SKM-1 treated with dmso at 0.1 percent for 144 hours (cell line): Measurements from ENCODE around the gene TLCD3B.

ENCODE experiments used
- DNase-seq: peaks from one replicate; lab custom pipeline; 2025; ENCODE audit not compliant: unreplicated experiment; lab: John Stamatoyannopoulos, UW

The TLCD3B gene

GRCh38 chr16:30030841-30031413 is at the start of gene TLCD3B:
TSS of gene TLCD3B (minus strand) at chr16:30031271. CDS start at chr16:30030527, 744 bp downstream.
- no peak for DNase-seq

GRCh38 chr16:30079480-30079879 is 48.4 kb upstream of the TLCD3B start:
- DNase-seq, result no peak

DNA sequence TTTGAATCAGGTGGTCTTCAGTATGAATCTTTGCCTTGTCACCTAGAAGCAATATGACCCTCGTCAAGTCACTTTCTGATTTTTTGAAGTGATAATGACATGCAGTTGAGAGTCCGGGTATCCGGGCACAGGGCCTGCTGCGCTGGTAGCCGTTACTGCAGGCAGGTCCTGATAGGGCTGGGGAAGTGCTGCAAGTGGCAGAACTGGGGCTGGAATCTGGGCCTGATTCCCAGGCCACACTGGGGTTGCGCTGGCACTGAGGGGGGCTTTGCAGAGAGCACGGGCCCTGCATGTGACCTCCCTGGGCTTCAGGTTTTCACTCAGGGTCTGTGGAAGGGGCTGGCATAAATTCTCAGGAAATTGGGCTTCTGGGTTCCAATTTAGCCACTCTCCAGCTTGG is 47.7 kb upstream of the TLCD3B start:
- no peak for DNase-seq

DNA sequence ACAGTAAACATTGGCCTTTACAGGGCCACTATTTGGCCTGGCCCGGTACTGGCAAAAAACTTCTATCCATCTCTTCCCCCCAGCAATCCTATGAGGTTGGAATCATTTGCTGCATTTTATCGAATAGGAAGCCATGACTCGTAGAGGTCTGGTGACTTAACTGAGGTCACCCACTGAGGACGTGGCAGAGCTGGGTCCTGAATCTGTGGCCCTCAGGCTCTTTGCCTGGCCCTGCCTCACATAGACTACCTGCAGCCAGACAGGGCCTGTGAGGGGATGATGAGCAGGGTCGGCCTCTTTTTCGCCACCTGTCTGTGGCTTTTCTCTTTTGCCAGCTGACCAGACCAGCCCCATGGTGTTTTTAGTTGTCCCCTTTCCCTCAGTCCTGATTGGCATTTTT is 46.6 kb upstream of the TLCD3B start:
- DNase-seq, result no peak

DNA sequence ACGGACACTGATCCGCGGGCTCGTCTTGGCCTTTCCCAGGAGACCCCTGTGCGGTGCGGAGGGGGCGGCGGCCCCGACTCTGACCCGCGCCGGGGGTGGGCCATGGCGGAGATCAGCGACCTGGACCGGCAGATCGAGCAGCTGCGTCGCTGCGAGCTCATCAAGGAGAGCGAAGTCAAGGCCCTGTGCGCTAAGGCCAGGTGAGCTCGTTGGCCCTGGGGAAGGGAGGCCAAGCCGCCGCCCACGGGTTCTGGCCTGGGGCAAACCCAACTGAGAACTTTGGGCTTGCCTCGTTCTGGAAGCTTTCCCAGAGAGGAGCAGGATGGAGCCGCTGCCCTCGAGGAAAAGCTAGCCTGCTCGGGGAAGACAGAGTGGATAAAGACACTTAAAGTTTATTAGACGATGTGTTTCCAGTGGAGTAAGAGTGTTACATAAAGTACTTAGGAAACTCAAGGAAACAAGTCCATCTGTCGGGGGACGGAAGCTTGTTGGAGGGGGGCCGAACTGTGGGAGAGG is 45.3 kb upstream of the TLCD3B start:
- DNase-seq, result no peak

DNA sequence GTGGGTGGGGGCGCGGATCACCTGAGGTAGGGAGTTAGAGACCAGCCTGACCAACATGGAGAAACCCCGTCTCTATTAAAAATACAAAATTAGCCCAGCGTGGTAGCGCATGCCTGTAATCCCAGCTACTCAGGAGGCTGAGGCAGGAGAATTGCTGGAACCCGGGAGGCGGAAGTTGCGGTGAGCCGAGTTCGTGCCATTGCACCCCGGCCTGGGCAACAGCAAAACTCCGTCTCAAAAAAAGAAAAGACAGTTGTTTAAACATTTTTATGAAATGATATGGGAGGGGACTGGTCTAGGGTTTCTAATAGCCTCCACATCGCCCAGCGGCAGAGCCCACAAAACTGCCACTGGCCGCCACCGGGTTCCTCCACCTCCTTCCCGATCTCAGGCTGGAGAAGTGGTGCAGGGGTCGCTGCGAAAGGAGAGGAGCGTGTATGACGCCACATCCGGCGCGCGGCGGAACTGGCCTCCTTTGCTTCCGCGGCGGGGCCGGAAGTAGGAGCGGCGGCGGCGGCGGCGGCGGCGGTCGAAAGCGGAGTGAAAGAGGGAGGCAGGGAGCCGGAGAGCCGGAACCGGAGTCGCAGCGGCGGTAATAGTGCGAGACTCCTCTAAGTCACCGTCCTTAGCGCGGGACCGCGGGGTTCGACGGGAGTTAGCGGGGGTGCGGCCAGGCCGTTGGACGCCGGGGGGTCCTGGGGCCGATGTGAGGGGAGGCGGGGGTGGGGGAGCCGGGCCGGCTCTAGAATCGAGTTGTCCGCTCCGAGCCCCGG is 44.6 kb upstream of the TLCD3B start, which contains the start of gene PPP4C:
Gene PPP4C (plus strand): TSS at position 492 of the 773 bp plus-strand sequence. CDS start 384 bp downstream, outside the sequence.
- DNase-seq, result peak; percentile 95

DNA sequence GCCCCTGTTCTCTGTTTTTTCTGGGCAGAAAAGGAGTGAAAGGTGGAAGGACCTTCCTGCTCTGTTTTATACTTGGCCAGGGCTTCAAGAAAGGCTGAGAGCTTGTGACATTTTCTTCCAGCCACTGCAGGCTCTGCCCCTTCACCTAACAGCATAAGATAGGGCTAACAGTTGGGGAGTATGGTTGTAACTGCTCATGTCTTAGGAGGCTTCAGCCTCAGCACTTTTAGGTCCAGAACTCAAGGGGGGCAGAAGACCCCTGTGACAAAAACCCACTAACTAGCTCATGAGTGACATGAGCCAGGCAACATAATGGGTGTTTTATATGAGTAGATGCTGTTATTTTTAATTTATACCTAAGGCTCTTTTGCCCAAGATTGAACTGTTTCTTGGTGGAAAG is 39.4 kb upstream of the TLCD3B start:
- DNase-seq, result no peak

GRCh38 chr16:30069611-30070462 is 38.8 kb upstream of the TLCD3B start:
- DNase-seq, result no peak

DNA sequence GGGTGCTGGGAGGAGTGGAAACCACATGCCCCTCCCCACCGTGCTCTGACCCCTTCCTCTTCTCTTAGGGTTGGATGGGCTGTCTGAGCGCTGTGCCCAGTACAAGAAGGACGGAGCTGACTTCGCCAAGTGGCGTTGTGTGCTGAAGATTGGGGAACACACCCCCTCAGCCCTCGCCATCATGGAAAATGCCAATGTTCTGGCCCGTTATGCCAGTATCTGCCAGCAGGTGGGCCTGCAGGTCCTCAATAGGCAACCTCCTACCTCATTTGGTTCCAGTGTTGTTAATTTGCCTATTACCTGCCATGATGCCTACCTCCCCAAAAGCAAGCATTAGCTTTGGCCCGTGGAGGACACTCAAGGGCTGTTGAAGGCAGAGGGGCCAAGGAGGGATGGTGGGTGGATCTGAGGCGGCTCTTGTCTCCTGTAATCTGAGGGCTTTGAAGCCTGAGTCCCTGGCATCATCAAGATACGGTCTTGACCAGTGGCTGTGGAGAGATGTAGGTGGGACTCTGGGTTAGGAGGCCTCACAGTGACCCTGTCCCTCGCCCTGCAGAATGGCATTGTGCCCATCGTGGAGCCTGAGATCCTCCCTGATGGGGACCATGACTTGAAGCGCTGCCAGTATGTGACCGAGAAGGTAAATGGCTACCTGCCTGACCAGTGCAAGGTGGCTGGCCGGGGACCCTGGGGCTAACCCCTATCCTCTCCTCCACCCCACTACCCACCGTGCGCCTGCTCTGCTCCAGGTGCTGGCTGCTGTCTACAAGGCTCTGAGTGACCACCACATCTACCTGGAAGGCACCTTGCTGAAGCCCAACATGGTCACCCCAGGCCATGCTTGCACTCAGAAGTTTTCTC is 37.9 kb upstream of the TLCD3B start:
- no peak for DNase-seq

GRCh38 chr16:30068333-30068732 is 37.3 kb upstream of the TLCD3B start:
- no peak for DNase-seq

- no peak for DNase-seq
Observed at GRCh38 chr16:30067584-30067916, 36.5 kb upstream of the TLCD3B start.

GRCh38 chr16:30066761-30067583 is 35.9 kb upstream of the TLCD3B start:
- DNase-seq, result no peak

- no peak for DNase-seq
Observed at GRCh38 chr16:30065943-30066760, 35.1 kb upstream of the TLCD3B start.

- DNase-seq, result peak; percentile 97
Observed at GRCh38 chr16:30065102-30065942, 34.3 kb upstream of the TLCD3B start, which contains the start of gene ALDOA. TSS of gene ALDOA (plus strand) at chr16:30065760. CDS start at chr16:30066898, 1,138 bp downstream.

DNA sequence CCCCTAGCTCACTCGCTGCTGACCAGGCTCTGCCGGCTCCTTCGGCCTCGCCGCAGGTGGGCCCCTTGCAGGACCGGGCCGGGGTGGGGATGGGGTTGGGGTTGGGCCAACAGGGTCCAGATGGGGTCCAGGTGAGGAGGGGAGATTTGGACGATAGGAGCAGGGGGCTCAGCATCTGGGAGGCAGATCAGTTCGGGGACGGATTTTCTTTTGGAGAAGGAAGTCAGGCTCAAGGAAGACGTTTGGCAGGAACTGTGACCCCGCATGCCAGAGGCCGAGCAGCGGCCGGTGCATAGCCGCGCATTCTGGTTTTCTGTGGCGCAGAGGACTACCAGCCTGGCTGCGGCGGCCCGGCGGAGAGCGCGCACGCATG is 33.6 kb upstream of the TLCD3B start:
- no peak for DNase-seq

DNA sequence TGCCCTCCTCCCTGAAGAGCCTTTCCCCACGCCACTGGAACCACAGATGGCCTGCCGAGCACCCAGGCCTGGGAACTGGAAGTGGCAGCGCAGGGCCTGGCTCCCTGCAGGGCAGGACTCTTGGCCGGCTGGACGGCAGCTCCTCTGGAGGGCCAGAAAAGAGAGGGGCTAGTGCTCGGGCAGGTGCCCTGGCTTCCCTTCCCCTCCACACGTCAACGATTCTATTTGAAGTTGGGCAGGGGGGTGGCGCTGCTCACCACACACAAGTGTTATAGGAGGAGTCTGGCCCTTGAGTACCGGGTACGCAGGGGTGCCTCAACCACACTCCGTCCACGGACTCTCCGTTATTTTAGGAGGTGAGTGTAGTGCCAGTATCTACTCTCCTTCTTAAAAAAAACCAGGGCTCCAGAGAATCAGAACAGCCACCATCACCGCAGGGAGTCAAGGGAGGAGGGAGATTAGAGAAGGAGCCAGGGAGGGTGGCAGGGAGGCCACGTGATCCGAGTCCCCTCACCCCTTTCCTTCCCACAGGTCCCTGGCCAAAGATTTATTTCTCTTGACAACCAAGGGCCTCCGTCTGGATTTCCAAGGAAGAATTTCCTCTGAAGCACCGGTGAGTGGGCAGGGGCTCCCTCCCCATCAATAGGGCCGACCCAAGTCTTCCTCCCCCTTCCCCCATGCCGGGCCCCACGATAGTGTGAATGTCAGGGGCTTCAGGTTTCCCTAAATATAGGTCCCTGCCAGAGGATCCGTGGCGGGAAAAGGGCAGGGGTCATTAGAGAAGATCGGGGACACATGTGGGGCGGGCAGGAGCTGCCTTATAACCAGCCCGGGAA is 33.0 kb upstream of the TLCD3B start:
- peak; percentile 65 for DNase-seq

- DNase-seq, result no peak
Observed at GRCh38 chr16:30063278-30063892, 32.3 kb upstream of the TLCD3B start.
